ENCODE results near the gene ARHGAP26. TPM values are rescaled to one million over a fixed set of nuclear protein-coding genes. Genes with fewer than 3 reads are reported as not detected.

Gene ARHGAP26
- total RNA-seq, 1 experiment from 2014 or later = 65.5 TPM

- no peaks in the 10 kb centered on the region for H3K36me3 ChIP-seq (ENCODE audit: control insufficient read depth, insufficient read depth, low read length)
- ATAC-seq (no peak), DNase-seq (ENCODE audit: low read depth, low spot score) (no peak)
- H3K9me3 ChIP-seq (ENCODE audit: control insufficient read depth, insufficient read depth, low read depth, low read length) = no peaks in the 10 kb centered on the region
- TF ChIP-seq TCF7L2 (IDR thresholded peaks at IDR 0.05; ENCODE audit: low read depth, low read length) = no peak
- no peak for TF ChIP-seq POLR2AphosphoS5 (IDR thresholded peaks at IDR 0.05; ENCODE audit: low read depth, low read length)
- TF ChIP-seq SIN3A (IDR thresholded peaks at IDR 0.05; ENCODE audit: borderline replicate concordance, insufficient read depth, low read depth, low read length) = no peak
- TF ChIP-seq, protein P1, sequence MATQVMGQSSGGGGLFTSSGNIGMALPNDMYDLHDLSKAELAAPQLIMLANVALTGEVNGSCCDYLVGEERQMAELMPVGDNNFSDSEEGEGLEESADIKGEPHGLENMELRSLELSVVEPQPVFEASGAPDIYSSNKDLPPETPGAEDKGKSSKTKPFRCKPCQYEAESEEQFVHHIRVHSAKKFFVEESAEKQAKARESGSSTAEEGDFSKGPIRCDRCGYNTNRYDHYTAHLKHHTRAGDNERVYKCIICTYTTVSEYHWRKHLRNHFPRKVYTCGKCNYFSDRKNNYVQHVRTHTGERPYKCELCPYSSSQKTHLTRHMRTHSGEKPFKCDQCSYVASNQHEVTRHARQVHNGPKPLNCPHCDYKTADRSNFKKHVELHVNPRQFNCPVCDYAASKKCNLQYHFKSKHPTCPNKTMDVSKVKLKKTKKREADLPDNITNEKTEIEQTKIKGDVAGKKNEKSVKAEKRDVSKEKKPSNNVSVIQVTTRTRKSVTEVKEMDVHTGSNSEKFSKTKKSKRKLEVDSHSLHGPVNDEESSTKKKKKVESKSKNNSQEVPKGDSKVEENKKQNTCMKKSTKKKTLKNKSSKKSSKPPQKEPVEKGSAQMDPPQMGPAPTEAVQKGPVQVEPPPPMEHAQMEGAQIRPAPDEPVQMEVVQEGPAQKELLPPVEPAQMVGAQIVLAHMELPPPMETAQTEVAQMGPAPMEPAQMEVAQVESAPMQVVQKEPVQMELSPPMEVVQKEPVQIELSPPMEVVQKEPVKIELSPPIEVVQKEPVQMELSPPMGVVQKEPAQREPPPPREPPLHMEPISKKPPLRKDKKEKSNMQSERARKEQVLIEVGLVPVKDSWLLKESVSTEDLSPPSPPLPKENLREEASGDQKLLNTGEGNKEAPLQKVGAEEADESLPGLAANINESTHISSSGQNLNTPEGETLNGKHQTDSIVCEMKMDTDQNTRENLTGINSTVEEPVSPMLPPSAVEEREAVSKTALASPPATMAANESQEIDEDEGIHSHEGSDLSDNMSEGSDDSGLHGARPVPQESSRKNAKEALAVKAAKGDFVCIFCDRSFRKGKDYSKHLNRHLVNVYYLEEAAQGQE (IDR thresholded peaks at IDR 0.05; ENCODE audit: insufficient read depth in 1 of 2, low read depth in 2 of 2, low read length in 1 of 2) = no peak
- H3K27ac ChIP-seq (ENCODE audit: low read length) = no peak overlapping the region
- no TSS peak for BruUV-seq (replicated peaks)
- ChIA-PET CTCF (no interaction called here), POLR2A (interaction anchor here (0.7 kb wide), 1 partner anchor 285 kb away, joined by 3 read pairs; no protein-coding TSS in a partner anchor)
- intact Hi-C loops (cut with micrococcal nuclease; ENCODE audit: unreplicated experiment) (no loop called here), in situ Hi-C loops (cut with HindIII; ENCODE audit: low pct_unique_long_range_greater_than_20kb, low sequenced_read_pairs) (no loop called here)
- H3K4me1 ChIP-seq (ENCODE audit: control insufficient read depth, insufficient read depth, low read length) = peaks cover 3% of the 10 kb centered on the region; the same call in 1 of the 2 replicates
- H3K27me3 ChIP-seq (ENCODE audit: control insufficient read depth, insufficient read depth, low read length) = no peaks in the 10 kb centered on the region
- H3K4me3 ChIP-seq (ENCODE audit: low read depth in 2 of 2, low read length in 2 of 2) = no peak overlapping the region
These were observed 343.3 kb downstream of the ARHGAP26 start for GRCh38 chr5:143113461-143113860.

GRCh38 chr5:143114481-143114880 is 344.3 kb downstream of the ARHGAP26 start:
- no peaks in the 10 kb centered on the region for H3K4me1 ChIP-seq (ENCODE audit: control insufficient read depth, insufficient read depth, low read length)
- intact Hi-C loops (cut with micrococcal nuclease; ENCODE audit: unreplicated experiment) (no loop called here), in situ Hi-C loops (cut with HindIII; ENCODE audit: low pct_unique_long_range_greater_than_20kb, low sequenced_read_pairs) (no loop called here)
- no peak overlapping the region for H3K27ac ChIP-seq (ENCODE audit: low read length)
- ChIA-PET CTCF (no interaction called here), POLR2A (no interaction called here)
- H3K9me3 ChIP-seq (ENCODE audit: control insufficient read depth, insufficient read depth, low read depth, low read length) = no peaks in the 10 kb centered on the region
- H3K36me3 ChIP-seq (ENCODE audit: control insufficient read depth, insufficient read depth, low read length) = no peaks in the 10 kb centered on the region
- ATAC-seq (no peak), DNase-seq (ENCODE audit: low read depth, low spot score) (no peak)
- no TSS peak for BruUV-seq (replicated peaks)
- TF ChIP-seq POLR2AphosphoS5 (IDR thresholded peaks at IDR 0.05; ENCODE audit: low read depth, low read length) = no peak
- TF ChIP-seq, protein P1 (IDR thresholded peaks at IDR 0.05; ENCODE audit: insufficient read depth in 1 of 2, low read depth in 2 of 2, low read length in 1 of 2) = no peak
- TF ChIP-seq, protein P2, sequence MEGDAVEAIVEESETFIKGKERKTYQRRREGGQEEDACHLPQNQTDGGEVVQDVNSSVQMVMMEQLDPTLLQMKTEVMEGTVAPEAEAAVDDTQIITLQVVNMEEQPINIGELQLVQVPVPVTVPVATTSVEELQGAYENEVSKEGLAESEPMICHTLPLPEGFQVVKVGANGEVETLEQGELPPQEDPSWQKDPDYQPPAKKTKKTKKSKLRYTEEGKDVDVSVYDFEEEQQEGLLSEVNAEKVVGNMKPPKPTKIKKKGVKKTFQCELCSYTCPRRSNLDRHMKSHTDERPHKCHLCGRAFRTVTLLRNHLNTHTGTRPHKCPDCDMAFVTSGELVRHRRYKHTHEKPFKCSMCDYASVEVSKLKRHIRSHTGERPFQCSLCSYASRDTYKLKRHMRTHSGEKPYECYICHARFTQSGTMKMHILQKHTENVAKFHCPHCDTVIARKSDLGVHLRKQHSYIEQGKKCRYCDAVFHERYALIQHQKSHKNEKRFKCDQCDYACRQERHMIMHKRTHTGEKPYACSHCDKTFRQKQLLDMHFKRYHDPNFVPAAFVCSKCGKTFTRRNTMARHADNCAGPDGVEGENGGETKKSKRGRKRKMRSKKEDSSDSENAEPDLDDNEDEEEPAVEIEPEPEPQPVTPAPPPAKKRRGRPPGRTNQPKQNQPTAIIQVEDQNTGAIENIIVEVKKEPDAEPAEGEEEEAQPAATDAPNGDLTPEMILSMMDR (IDR thresholded peaks at IDR 0.05) = no peak
- no peak for TF ChIP-seq TCF7L2 (IDR thresholded peaks at IDR 0.05; ENCODE audit: low read depth, low read length)
- no peak for TF ChIP-seq SIN3A (IDR thresholded peaks at IDR 0.05; ENCODE audit: borderline replicate concordance, insufficient read depth, low read depth, low read length)
- H3K27me3 ChIP-seq (ENCODE audit: control insufficient read depth, insufficient read depth, low read length) = no peaks in the 10 kb centered on the region
- no peak overlapping the region for H3K4me3 ChIP-seq (ENCODE audit: low read depth in 2 of 2, low read length in 2 of 2)
